T-helper 9 cell (primary cell): ENCODE results near the gene AZIN2.

ENCODE experiments used
- DNase-seq: peaks from one replicate; pipeline ENCODE4 v3.0.0-alpha.2; 2020

The AZIN2 gene

GRCh38 chr1:33157131-33157530 lies 76.2 kb downstream of the AZIN2 start:
- DNase-seq: no peak

- DNase-seq: no peak
Observed at GRCh38 chr1:33158366-33158765, 77.4 kb downstream of the AZIN2 start.

GRCh38 chr1:33159577-33159976 lies 78.6 kb downstream of the AZIN2 start:
- no peak for DNase-seq

- DNase-seq: no peak
Observed at GRCh38 chr1:33161061-33161681, 80.2 kb downstream of the AZIN2 start.

- no peak for DNase-seq
Observed at GRCh38 chr1:33162141-33162540, 81.2 kb downstream of the AZIN2 start.

- no peak for DNase-seq
Observed at GRCh38 chr1:33163621-33164519, 82.9 kb downstream of the AZIN2 start.

- no peak for DNase-seq
Observed at GRCh38 chr1:33165209-33165608, 84.3 kb downstream of the AZIN2 start.

GRCh38 chr1:33165809-33166208 lies 84.9 kb downstream of the AZIN2 start:
- DNase-seq: no peak

GRCh38 chr1:33167650-33168447 lies 86.9 kb downstream of the AZIN2 start:
- DNase-seq: no peak

- DNase-seq: no peak
Observed at GRCh38 chr1:33168556-33169289, 87.8 kb downstream of the AZIN2 start.

- no peak for DNase-seq
Observed at GRCh38 chr1:33169290-33170055, 88.5 kb downstream of the AZIN2 start.
